GM19043 (cell line): ENCODE data around the gene CLCNKA.
"Not testable (repeated sequence)": the region's sequence is repeated elsewhere in the genome, so short reads cannot be mapped to it uniquely, and the experiment has no call there.

Experiments used
- ATAC-seq: cut with Tn5 transposase; IDR thresholded peaks from one replicate; pipeline ENCODE4 v1.9.1; 2021; ENCODE audit warnings: low read depth; ENCODE audit not compliant: unreplicated experiment

CLCNKA gene

DNA sequence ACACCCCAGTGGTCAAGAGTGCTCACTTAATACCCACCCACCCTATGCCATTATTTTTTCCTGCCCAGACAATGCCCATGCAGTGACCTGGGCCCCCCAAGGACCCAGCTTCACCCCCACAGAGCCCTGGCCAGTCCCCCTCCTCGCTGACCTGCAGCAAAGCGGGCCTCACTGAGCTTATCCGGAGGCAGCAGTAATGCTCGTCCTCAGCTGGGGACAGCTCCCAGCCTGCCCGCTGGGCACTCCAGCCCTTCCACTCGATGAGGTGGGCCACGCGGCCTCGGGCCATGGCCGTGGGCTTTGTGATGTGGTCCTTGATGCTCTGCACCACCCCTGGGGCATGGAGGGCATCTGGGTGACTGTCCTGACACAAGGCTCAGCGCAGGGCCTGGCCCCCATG lies 14.6 kb downstream of the CLCNKA start:
- ATAC-seq: not testable (repeated sequence)

DNA sequence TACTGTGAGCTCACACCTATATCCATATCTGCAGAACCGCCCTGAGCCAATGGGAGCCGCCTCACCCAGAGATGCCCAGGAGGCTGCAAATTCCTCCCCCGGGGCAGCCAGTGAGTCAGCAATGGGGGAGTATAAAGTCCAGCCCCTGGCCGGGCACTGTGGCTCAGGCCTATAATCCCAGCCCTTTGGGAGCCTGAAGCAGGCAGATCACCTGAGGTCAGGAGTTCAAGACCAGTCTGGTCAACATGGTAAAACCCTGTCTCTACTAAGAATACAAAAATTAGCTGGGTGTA lies 16.7 kb downstream of the CLCNKA start:
- no peak for ATAC-seq

DNA sequence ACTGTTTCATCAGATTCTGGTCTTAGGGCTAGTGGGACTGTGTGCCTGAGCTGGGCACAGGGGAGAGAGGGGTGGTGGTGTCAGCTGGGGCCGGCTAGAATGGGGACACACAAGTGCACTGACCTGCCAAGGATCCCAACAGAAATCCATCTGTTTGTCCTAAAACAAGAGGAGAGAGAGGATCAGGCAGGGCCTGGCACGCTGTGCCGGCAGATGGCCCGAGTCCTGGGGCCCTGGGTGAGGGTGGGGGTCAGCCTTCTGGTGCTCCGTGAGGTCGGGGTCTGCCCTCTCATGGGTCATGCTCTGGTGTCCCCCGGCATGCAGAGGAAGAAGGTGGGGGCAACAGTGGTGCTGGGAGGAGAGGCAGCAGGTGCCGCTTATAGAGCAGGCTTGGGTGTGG lies 18.0 kb downstream of the CLCNKA start:
- not testable (repeated sequence) for ATAC-seq

DNA sequence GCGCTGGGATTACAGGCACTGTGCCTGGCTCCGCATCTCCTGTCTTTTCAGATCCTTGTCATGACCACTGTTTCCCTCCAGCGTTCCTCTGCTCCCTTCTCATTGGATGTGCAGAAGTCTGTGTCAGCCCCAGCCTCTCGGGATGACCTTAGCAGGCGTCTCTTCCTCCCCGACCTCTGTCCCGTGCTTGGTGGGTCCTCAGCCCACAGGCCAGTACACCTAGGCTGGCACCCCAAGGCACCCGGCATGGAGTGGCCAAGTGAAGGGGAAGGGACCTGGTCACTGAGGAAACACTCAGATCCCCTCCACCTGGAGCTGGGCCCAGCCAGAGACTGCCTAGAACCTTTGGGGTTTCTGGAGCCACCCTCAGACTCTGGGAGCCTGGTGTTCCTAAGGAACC lies 19.4 kb downstream of the CLCNKA start:
- no peak for ATAC-seq

DNA sequence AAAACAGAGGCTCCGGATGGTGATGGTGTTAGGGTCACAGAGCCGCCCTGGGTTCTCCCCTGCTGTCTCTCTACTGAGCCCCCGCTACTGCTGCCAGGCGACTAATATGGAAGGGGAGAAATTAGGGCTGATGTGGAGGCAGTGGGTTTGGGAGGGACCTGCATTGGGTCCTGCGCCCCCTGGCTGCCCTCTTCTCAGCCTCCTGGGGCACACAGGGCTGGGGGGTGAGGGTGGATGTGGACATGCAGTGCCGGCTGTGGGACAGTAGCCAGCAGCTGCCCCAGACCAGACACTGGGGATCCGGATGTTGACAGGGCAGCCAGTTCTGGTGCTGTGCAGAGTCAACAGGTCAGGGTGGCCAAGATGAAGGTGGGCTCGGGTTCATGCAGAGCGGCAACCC lies 20.3 kb downstream of the CLCNKA start:
- no peak for ATAC-seq

DNA sequence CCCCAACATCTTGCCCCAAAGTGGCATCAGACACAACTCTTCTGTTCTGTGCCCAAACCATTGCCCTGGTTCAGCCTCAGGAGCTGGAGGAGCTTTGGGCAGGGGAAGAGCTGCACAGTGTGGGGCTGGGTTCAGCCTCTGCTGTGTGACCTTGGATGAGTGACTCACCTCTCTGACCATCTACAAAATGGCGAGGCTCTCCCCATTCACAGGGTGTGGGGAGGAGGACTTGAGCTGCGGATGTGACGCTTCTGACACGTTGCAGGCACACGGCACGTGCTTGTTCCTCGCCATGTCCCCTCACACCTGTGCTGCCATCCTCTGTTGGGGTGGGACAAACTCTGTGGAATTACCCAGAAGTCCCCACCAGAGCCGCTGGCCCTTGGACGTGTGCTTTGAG lies 20.8 kb downstream of the CLCNKA start:
- ATAC-seq: not testable (repeated sequence)

DNA sequence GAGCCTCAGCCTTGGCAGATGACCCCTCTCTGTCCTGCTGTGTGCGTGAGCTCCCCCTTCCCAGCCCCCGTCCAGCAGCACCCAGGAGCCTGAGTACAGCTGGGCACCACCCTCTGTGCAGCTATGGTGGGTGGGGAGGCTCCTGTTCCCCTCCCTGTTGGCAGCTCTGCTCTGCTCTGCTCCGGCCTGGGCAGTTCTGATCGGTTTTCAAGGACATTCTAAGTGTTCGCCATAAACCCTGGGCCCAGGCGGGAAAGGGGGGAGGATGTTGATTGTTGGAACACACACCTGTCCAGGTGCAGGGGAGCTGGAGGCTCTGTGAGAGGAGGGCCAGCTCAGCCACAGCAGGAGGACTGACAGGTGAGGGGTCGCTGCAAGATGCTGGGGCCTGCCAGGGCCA lies 21.7 kb downstream of the CLCNKA start, which contains the start of gene CLCNKB:
Gene CLCNKB, plus strand, starts transcription at position 262 of the 400 bp plus-strand sequence. CDS start 711 bp downstream, outside the sequence.
- no peak for ATAC-seq

DNA sequence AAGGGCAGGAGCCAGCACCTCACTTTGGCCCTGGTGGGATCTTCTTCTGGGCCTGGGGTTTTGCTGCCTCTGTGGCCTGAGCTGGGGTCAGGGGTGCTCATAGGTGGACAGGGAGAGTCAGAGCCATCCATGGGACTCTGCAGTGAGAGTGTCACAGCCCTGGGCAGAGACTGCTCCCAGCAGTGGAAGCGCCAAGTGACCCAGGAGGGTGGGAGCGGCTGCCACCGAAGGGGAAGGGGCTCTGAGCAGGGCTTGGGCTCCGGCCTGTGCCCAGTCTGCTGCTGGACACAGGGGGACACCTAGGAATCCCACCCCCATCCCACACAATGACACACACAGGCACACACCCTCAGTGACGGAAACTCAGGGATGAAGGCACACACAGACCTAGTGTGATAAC lies 22.1 kb downstream of the CLCNKA start:
- ATAC-seq: no peak

DNA sequence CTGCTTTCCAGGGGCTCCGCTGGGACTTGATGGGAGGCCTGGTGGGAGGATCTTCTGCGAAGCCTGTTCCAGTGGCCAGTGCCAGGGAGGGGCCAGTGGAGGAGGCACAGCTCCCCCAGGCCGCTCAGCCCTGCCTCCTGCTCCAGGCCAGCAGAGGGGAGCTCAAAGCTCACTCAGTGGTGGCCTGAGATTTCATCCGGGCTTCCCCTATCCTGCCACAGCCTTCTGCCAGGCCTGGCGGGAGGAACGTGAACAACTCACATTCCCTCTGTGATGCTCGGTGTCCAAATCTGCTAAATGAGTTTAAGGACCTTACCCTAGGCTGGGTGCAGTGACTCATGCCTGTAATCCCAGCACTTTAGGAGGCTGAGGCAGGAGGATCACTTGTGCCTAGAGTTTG lies 25.0 kb downstream of the CLCNKA start:
- ATAC-seq: no peak

DNA sequence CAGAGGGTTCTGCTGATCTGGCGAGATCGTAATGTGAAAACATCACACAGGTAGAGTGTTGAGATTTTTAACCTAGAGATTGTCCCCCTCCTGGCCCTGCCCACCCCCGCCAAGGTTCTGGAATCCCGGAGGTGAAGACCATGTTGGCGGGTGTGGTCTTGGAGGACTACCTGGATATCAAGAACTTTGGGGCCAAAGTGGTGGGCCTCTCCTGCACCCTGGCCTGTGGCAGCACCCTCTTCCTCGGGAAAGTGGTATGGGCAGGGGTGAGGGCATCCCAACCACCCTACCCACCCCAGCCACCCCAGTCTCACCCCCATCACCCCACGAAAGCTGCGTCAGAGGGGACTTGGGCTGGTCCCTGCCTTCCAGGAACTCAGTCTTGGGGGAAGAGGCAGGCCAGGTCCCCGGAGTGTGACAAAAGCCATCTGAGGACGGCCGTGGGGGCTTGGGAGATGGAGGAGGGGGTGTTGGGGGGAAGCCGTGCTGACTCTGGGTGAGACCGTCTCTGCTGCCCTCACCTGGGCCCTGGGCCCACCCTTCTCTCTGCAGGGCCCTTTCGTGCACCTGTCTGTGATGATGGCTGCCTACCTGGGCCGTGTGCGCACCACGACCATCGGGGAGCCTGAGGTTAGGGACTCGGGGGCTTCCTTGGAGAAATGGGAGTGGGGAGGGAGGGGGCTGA lies 26.1 kb downstream of the CLCNKA start:
- no peak for ATAC-seq

DNA sequence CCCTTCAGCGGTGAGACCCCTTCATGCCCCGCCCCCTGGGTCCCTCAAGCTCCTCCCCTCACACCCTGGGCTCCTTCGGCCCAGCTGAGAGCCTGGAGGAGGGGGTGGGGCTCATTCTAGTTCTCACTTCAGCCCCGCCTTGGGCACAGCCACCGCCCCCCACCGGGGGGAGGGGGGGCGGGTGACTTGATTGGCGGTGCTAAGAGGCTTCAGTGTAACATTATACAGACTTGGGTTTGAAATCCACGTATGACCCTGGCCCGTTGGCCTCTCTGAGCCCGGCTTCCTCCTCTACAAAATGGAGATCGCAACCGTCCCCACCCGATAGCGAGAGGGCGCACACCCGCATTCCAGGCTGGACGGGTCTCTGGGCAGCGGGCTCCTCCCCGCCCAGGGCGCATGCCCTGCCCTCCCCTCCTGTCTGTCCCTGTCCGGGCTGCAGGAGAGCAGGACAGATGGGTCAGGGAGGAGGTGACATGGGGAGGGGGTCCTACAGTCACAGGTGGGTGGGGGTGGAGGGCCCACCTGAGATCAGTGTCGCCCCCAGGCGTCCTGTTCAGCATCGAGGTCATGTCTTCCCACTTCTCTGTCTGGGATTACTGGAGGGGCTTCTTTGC lies 26.8 kb downstream of the CLCNKA start:
- ATAC-seq: no peak

DNA sequence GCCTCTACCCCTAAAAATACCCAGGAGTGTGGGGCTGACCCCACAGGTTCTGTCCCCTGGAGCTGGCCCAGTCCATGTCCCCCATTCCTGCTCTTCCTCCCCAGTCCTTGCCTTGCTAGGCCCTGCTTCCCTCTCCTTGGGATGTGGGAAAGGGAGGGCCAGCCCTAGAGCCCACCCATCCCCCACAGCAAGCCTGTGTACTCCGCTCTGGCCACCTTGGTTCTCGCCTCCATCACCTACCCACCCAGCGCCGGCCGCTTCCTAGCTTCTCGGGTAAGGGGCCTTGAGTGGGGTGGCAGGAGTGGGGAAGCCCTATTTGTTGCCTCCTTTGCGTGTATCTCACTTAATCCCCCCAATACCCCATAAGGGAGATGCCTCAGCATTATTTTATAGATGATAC lies 28.5 kb downstream of the CLCNKA start:
- ATAC-seq: no peak

DNA sequence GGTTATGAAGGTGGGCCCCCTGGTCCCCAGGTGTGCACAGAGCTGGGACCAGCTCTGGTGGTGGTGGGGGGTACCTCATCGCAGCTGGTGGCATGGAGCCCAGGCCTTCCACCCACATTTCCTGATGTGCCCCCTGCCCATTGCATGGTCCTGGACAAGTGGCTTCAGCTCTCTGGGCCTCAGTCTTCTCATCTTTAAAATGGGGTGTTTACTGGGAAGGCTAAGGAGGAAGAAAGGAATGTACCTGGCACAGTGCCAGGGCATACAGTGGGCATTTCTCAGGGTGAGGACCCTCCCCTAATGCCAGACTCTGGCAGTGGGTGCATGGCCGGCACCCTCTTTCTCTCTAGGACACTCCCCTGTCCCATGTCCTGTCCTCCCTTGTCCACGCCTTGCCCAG lies 29.2 kb downstream of the CLCNKA start:
- no peak for ATAC-seq

DNA sequence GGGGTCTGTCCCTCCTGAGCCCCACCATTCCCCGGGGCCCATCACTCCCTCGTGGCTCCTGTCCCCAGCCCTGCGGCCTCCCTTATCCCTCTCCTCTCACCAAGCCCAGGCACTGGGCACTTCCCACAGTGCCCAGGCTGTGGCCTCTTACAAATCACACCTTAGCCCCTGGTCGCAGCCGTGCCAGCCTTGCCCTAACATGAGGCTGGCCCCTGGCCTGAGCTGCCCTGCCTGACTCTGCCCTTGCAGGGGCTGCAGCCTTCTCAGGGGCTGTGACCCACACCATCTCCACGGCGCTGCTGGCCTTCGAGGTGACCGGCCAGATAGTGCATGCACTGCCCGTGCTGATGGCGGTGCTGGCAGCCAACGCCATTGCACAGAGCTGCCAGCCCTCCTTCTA lies 30.1 kb downstream of the CLCNKA start:
- not testable (repeated sequence) for ATAC-seq

DNA sequence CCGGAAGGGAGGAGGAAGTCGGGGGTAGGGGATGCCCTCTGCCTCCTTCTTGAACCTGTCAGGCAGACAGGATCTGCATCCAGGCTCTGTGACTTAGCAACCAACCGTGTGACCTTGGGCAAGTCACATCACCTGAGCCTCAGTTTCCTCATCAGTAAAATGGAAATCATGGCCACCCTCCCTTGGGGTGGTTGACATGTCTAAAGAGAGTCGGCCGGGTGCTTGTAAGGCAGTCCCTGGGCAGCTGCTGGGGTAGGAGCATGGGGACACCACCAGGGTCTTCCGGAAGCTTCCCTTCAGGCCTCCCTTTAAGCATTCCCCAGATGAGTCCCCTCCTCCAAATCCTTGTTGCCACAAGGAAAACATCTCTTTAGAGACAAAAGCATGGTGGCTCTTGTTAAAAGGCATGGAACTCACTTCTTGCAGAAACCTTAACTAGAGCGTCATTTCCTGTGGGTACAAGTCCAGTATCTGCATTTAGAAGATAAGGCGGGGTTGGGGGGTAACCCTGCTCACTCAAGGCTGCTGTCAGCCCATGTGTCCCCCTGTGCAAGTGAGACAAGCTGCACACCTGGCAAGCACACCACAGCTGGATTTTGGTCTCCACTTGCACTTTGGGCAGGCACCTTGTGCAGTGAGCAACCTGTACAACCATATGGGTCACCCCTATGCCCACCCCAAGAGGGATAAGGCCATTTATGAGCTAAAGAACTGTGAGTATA lies 32.1 kb downstream of the CLCNKA start:
- ATAC-seq: no peak

DNA sequence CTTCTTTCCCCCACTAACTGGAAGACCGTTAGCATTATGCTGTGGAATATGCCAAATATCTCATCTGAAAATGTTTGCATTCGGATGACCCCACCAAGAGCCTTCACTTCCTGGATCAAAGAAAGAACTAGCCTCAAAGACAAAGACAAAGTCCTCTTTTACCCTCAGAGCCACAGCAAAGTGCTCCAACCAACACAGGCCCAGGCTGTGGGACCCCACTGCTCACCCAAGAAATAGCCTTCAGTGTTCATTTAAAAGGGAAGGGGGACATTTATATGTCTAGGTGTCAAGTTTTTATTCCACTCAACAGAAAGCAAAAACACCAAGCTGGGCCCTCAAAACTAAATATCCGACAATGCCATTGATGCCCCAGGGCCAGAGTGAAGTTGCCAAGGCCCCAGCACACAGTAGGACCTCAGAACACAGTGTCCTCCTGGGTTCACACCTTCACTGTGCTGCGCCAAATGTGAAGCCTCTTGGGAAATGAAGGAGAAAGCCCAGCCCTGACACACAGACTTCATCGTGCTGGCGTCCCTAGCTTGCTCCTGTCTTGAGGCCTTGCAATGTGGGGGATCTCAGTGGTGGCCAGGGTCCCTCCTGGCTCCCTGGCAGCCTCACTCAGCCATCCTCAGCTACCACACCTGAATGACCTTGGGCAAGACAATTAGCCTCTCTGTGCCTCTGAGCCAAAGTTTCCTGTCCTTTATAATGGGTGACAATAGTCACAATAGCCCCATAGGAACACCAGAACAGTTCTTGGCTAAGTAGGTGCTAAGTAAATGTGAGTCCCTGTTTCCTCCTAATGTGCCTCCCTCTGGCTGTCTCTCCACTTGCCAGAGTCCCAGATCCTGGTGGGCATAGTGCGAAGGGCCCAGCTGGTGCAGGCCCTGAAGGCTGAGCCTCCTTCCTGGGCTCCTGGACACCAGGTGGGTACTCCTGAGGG lies 33.0 kb downstream of the CLCNKA start:
- ATAC-seq: no peak

DNA sequence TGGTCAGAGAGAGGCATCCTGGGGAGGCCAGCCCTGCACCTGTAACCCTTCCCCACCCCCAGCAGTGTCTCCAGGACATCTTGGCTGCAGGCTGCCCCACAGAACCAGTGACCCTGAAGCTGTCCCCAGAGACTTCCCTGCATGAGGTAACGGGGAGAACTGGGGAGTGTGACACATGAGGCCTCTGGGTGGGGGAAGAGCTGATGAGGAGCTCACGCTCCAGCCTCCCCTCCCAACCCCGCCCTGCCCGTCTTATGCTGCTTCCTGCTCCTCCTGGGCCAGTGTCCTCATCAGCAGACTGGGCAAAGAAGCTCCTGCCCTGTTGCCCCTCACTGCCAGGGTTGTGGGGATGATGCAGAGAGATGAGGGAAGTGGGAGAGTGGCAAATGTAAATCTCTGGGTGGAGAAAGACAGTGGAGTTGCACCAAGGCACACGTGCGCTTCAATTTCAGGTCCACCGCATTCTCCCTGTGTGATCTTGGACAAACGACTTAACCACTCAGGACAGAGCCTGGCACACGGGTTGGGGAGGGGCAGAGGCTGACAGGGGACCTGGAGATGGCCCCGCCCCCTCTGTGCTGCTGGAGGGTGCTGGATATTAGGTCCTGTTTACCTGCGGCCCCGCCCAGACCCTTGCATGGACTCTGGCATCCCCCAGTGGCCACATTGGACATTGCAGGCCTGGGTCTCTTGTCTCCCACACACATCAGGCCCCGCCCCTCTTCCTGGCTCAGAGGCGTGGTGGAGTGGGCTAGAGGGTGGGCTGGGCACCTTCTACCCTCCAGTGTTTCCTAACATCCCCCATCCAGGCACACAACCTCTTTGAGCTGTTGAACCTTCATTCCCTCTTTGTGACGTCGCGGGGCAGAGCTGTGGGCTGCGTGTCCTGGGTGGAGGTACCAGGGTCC lies 34.0 kb downstream of the CLCNKA start:
- peak; percentile 71 for ATAC-seq

DNA sequence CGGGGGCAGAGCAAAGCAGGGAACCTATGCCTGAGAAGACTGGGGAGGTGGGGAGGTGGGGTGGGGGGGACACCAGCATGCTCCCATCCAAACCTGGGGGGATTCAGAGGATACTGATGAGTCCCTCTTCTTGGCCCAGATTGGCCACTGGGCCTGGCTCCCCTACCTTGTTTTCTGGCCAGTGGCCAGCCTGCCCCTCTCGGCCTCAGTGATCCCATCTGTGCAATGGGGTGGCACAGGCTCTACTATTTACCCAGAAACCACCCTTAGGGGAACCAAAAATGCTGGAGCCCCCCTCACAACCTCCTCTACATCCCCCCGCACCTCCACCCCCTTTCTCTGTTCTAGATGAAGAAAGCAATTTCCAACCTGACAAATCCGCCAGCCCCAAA lies 34.7 kb downstream of the CLCNKA start:
- ATAC-seq: not testable (repeated sequence)

DNA sequence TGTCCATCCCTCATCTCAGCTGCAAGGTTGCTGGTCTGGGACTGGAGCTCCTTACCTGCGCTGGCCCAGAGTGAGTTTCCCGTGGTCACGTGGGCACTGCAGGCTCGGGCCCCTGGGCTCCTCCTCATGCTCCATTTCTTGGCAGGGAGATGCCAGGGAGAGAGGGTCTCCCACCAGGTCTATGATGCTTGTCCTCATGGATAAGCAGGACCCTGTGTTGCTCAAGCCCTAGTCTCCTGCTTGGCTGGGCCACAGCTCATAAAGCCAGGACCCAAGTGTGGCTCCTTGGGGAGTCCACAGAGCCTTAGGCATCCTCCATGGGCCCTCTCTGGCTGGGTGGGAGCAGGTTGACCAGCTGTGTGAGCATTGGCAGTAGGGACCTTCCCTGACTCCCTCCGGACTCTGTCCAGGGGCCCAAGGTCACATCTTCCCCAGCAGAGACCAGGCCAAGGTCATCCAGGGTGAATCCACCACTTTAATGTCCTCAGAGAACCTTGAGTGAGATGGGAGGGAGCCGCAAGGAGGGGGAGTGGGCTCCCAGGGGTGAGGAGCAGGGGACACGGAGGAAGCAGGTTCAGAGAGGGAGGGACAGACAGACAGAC lies 35.6 kb downstream of the CLCNKA start:
- ATAC-seq: not testable (repeated sequence)
